Esophagus squamous epithelium (tissue), 4 donors: ENCODE measurements around the gene ZNF683.

Source experiments
- CTCF ChIP-seq, 6 experiments: fragments of 450-650 bp in 4 of 6; fragments of 200-600 bp in 2 of 6; sonication (generic) in 2 of 6; IDR thresholded peaks; one replicate each; pipeline ENCODE4 v1.5.1; 2016 to 2019; ENCODE audit warnings: antibody characterized with exemption in 6 of 6, mild to moderate bottlenecking in 4 of 6, moderate library complexity in 4 of 6
- POLR2A ChIP-seq, 4 donors: fragments of 450-650 bp; IDR thresholded peaks; one replicate each; pipeline ENCODE4 v1.6.1; 2017; ENCODE audit warnings: antibody characterized with exemption in 4 of 4, mild to moderate bottlenecking in 4 of 4, moderate library complexity in 3 of 4

- TF ChIP-seq CTCF (IDR thresholded peaks at IDR 0.05) (no peak), POLR2A (IDR thresholded peaks at IDR 0.05) (no peak)
Measured at GRCh38 chr1:26350701-26351589, 21.6 kb downstream of the ZNF683 start.
